ENCODE data around the gene LLGL1.
"Not testable (repeated sequence)": the region's sequence is repeated elsewhere in the genome, so short reads cannot be mapped to it uniquely, and the experiment has no call there.

Gene LLGL1

GRCh38 chr17:18194804-18195203 lies 30.6 kb upstream of the LLGL1 start:
- no peak for DNase-seq

GRCh38 chr17:18195246-18195645 lies 30.2 kb upstream of the LLGL1 start:
- DNase-seq: no peak

GRCh38 chr17:18197535-18198194 lies 27.8 kb upstream of the LLGL1 start:
- no peak for DNase-seq

- DNase-seq: no peak
Observed at GRCh38 chr17:18198530-18198929, 26.9 kb upstream of the LLGL1 start.

GRCh38 chr17:18201108-18201507 lies 24.3 kb upstream of the LLGL1 start:
- DNase-seq: no peak

- no peak for DNase-seq
Observed at GRCh38 chr17:18203308-18203707, 22.1 kb upstream of the LLGL1 start.

GRCh38 chr17:18205861-18206260 lies 19.6 kb upstream of the LLGL1 start:
- DNase-seq: no peak

- no peak for DNase-seq
Observed at GRCh38 chr17:18206962-18207361, 18.5 kb upstream of the LLGL1 start.

GRCh38 chr17:18208092-18208491 lies 17.3 kb upstream of the LLGL1 start:
- no peak for DNase-seq

- DNase-seq: no peak
Observed at GRCh38 chr17:18213666-18214270, 11.7 kb upstream of the LLGL1 start.

GRCh38 chr17:18216906-18217305 lies 8.5 kb upstream of the LLGL1 start:
- DNase-seq: not testable (repeated sequence)

- DNase-seq: peak; percentile 67
Observed at GRCh38 chr17:18217412-18218015, 7.9 kb upstream of the LLGL1 start.

GRCh38 chr17:18218756-18219415 lies 6.5 kb upstream of the LLGL1 start:
- DNase-seq: no peak

- no peak for DNase-seq
Observed at GRCh38 chr17:18224053-18224386, 1.4 kb upstream of the LLGL1 start.

GRCh38 chr17:18224387-18225120 lies 881 bp upstream of the LLGL1 start:
- no peak for DNase-seq

- no peak for DNase-seq
Observed at GRCh38 chr17:18225642-18226283, 328 bp downstream of the LLGL1 start.

- DNase-seq: no peak
Observed at GRCh38 chr17:18226284-18226945, 980 bp downstream of the LLGL1 start.

GRCh38 chr17:18227635-18228034 lies 2.2 kb downstream of the LLGL1 start:
- DNase-seq: no peak

- no peak for DNase-seq
Observed at GRCh38 chr17:18228176-18228682, 2.8 kb downstream of the LLGL1 start.

- no peak for DNase-seq
Observed at GRCh38 chr17:18229254-18229653, 3.8 kb downstream of the LLGL1 start.

- no peak for DNase-seq
Observed at GRCh38 chr17:18229771-18230170, 4.3 kb downstream of the LLGL1 start.
